WTC11 (cell line): ENCODE results near the gene CLDN9. TPM values are rescaled to one million over a fixed set of nuclear protein-coding genes. Genes with fewer than 3 reads are reported as not detected.

Experiments used
- ATAC-seq: fragments of 200-7000 bp; cut with Tn5 transposase; 2 replicates; pipeline ENCODE4 v1.10.0; 2021; ENCODE audit warnings: mild to moderate bottlenecking, moderate library complexity
- CTCF ChIA-PET: fragments of 300-600 bp; sonication (Branson Sonifier 250); formaldehyde crosslinking; loops from one replicate; lab custom pipeline; 2021; ENCODE audit warnings: antibody characterized with exemption; lab: Charles Lee
- POLR2A ChIA-PET: fragments of 350-600 bp; sonication (Branson Sonifier 250); formaldehyde crosslinking; loops from one replicate; lab custom pipeline; 2021; ENCODE audit warnings: antibody characterized with exemption; lab: Charles Lee
- DNase-seq: peaks from one replicate; pipeline ENCODE4 v3.0.0; 2021; ENCODE audit warnings: low spot score
- H3K27ac Mint-ChIP-seq: 2 replicates; pipeline ENCODE4 v1.8.0; 2021; ENCODE audit warnings: mixed read lengths
- H3K27me3 Mint-ChIP-seq: 2 replicates; pipeline ENCODE4 v1.8.0; 2021; ENCODE audit warnings: low read depth, mild to moderate bottlenecking, moderate library complexity, mixed read lengths
- H3K36me3 Mint-ChIP-seq: 2 replicates; pipeline ENCODE4 v1.8.0; 2021; ENCODE audit warnings: mixed read lengths
- H3K4me1 Mint-ChIP-seq: 2 replicates; pipeline ENCODE4 v1.8.0; 2022; ENCODE audit warnings: mixed read lengths
- H3K4me3 Mint-ChIP-seq: 2 replicates; pipeline ENCODE4 v1.8.0; 2021; ENCODE audit warnings: mild to moderate bottlenecking, moderate library complexity, mixed read lengths
- H3K9me3 Mint-ChIP-seq: 2 replicates; pipeline ENCODE4 v1.8.0; 2021; ENCODE audit warnings: mixed read lengths
- AFF4 ChIP-seq: sonication (generic); formaldehyde crosslinking; IDR thresholded peaks from 2 replicates; pipeline ENCODE4 v1.8.1; 2023; ENCODE audit warnings: mild to moderate bottlenecking, missing genetic modification reagents, borderline replicate concordance
- ARID4B ChIP-seq: sonication (generic); formaldehyde crosslinking; IDR thresholded peaks from 2 replicates; pipeline ENCODE4 v1.8.0; 2023; ENCODE audit warnings: missing genetic modification reagents, mild to moderate bottlenecking, borderline replicate concordance
- CDX4 ChIP-seq: fragments of 250-450 bp; sonication (Bioruptor Pico); IDR thresholded peaks from 2 replicates; pipeline ENCODE4 v1.9.0; 2021; ENCODE audit warnings: moderate library complexity, mild to moderate bottlenecking, inconsistent platforms, borderline replicate concordance
- E2F1 ChIP-seq: sonication (generic); formaldehyde crosslinking; IDR thresholded peaks from 2 replicates; pipeline ENCODE4 v1.8.0; 2022; ENCODE audit warnings: mild to moderate bottlenecking, missing genetic modification reagents
- ETV6 ChIP-seq: sonication (generic); formaldehyde crosslinking; IDR thresholded peaks from 2 replicates; pipeline ENCODE4 v1.8.1; 2022; ENCODE audit warnings: mild to moderate bottlenecking, missing genetic modification reagents
- FOXP1 ChIP-seq: sonication (generic); formaldehyde crosslinking; IDR thresholded peaks from 2 replicates; pipeline ENCODE4 v1.8.0; 2022; ENCODE audit warnings: missing genetic modification reagents, mild to moderate bottlenecking, moderate library complexity, borderline replicate concordance
- MLX ChIP-seq: sonication (generic); formaldehyde crosslinking; IDR thresholded peaks from 2 replicates; pipeline ENCODE4 v1.8.1; 2023; ENCODE audit warnings: mild to moderate bottlenecking, missing genetic modification reagents, moderate library complexity
- NFE2L1 ChIP-seq: sonication (generic); formaldehyde crosslinking; IDR thresholded peaks from 2 replicates; pipeline ENCODE4 v1.8.1; 2023; ENCODE audit warnings: missing genetic modification reagents
- SMAD4 ChIP-seq: sonication (generic); formaldehyde crosslinking; IDR thresholded peaks from 2 replicates; pipeline ENCODE4 v1.8.0; 2022; ENCODE audit warnings: mild to moderate bottlenecking, missing genetic modification reagents
- SP1 ChIP-seq: sonication (generic); formaldehyde crosslinking; conservative IDR thresholded peaks from 2 replicates; pipeline ENCODE4 v1.8.1; 2022; ENCODE audit warnings: missing genetic modification reagents
- TEAD1 ChIP-seq: sonication (generic); formaldehyde crosslinking; IDR thresholded peaks from 2 replicates; pipeline ENCODE4 v1.8.0; 2022; ENCODE audit warnings: mild to moderate bottlenecking, missing genetic modification reagents
- TEAD4 ChIP-seq: sonication (generic); formaldehyde crosslinking; IDR thresholded peaks from 2 replicates; pipeline ENCODE4 v1.8.0; 2022; ENCODE audit warnings: mild to moderate bottlenecking, missing genetic modification reagents
- ZNF423 ChIP-seq: fragments of 250-450 bp; sonication (Bioruptor Pico); IDR thresholded peaks from 2 replicates; pipeline ENCODE4 v2.1.2; 2022; ENCODE audit warnings: mild to moderate bottlenecking, moderate library complexity
- ZNF425 ChIP-seq: fragments of 250-450 bp; sonication (Bioruptor Pico); conservative IDR thresholded peaks from 2 replicates; pipeline ENCODE4 v1.9.0; 2021; ENCODE audit warnings: mild to moderate bottlenecking
- ZSCAN18 ChIP-seq: fragments of 250-450 bp; sonication (Bioruptor Pico); IDR thresholded peaks from 2 replicates; pipeline ENCODE4 v2.1.2; 2022; ENCODE audit warnings: mild to moderate bottlenecking, moderate library complexity
- total RNA-seq: library from RNA; stranded (reverse); gene quantifications from 3 replicates; pipeline ENCODE4 v1.2.3, GENCODE V29; 2021

The CLDN9 gene
- total RNA-seq, 1 experiment from 2014 or later, result 0.92 TPM

- TF ChIP-seq ZNF425 (CRISPR knock-in tag) (no peak), SP1 (CRISPR knock-in tag) (peak; percentile 83)
These were observed 43.8 kb upstream of the CLDN9 start, which contains the start of gene PAQR4 (continued) for GRCh38 chr16:2968738-2969544.

- Mint-ChIP-seq H3K27ac (no peak overlapping the region), H3K27me3 (peaks cover 33% of the 10 kb centered on the region), H3K36me3 (peaks cover 9% of the 10 kb centered on the region; the same call in 1 of the 2 replicates), H3K4me3 (peak overlapping the region; percentile 61), H3K4me1 (peaks cover 27% of the 10 kb centered on the region), H3K9me3 (no peaks in the 10 kb centered on the region)
- DNase-seq (peak; percentile 85), ATAC-seq (peak; percentile 47)
- ChIA-PET CTCF (interaction anchor here (0.5 to 4.2 kb wide), 36 partner anchors 8 to 347 kb away, joined by 3 to 46 read pairs (median 5); partner anchors contain the start of genes CLDN9, FLYWCH1, FLYWCH2 and PKMYT1), POLR2A (interaction anchor here (0.7 to 2.0 kb wide), 10 partner anchors 11 to 878 kb away, joined by 3 to 11 read pairs (median 4); partner anchors contain the start of genes FLYWCH2, PKMYT1 and TNFRSF12A)
- TF ChIP-seq FOXP1 (no peak; the same call in 1 of the 2 replicates), ARID4B (peak; percentile 12; the same call in 1 of the 2 replicates), TEAD1 (CRISPR knock-in tag) (0 out of 2 replicates have a peak, but pooled peaks have one; percentile 33), ZSCAN18 (no peak), ETV6 (peak; percentile 56; the same call in 1 of the 2 replicates), NFE2L1 (CRISPR knock-in tag) (no peak), TEAD4 (no peak; the same call in 1 of the 2 replicates), CDX4 (CRISPR knock-in tag) (no peak), SP1 (CRISPR knock-in tag) (peak; percentile 60; the same call in 1 of the 2 replicates), E2F1 (no peak), SMAD4 (CRISPR knock-in tag) (no peak), AFF4 (CRISPR knock-in tag) (no peak), ZNF423 (0 out of 2 replicates have a peak, but pooled peaks have one; percentile 27), MLX (CRISPR knock-in tag) (no peak)
These were observed 42.9 kb upstream of the CLDN9 start for GRCh38 chr16:2969545-2970521.
